KOPT-K1 (cell line): ENCODE data around the gene VPS11.
A peak's percentile ranks its signal among the peaks of the same experiment; 100 is the strongest.

Experiments used
- H3K27ac ChIP-seq: fragments of 200-600 bp; sonication (generic); 2 replicates; pipeline ENCODE4 v1.5.1; 2016; ENCODE audit warnings: antibody characterized with exemption, mild to moderate bottlenecking, low read depth, low read length; ENCODE audit not compliant: poor library complexity, severe bottlenecking
- H3K36me3 ChIP-seq: fragments of 200-600 bp; sonication (generic); 2 replicates; pipeline ENCODE4 v1.5.1; 2017; ENCODE audit warnings: antibody characterized with exemption, mild to moderate bottlenecking, low read length, moderate library complexity; ENCODE audit not compliant: insufficient read depth
- H3K9me3 ChIP-seq: fragments of 200-600 bp; sonication (generic); 2 replicates; pipeline ENCODE4 v1.5.1; 2017; ENCODE audit warnings: antibody characterized with exemption, low read length, mild to moderate bottlenecking; ENCODE audit not compliant: insufficient read depth, poor library complexity, severe bottlenecking

VPS11 gene

GRCh38 chr11:119067371-119068222, at the start of gene VPS11:
Gene VPS11 (plus strand): TSS chr11:119067818. CDS start chr11:119067824, 6 bp downstream.
- peak within 1 kb of the TSS; percentile 77 for H3K27ac ChIP-seq
- H3K9me3 ChIP-seq, result no peaks in the 10 kb centered on the region
- peaks cover 33% of the 10 kb centered on the region for H3K36me3 ChIP-seq

- H3K27ac ChIP-seq, result peak within 1 kb of the TSS; percentile 95
- peaks cover 75% of the 10 kb centered on the region for H3K36me3 ChIP-seq
- H3K9me3 ChIP-seq, result peaks cover 6% of the 10 kb centered on the region
Measured at GRCh38 chr11:119018074-119018938, 49.3 kb upstream of the VPS11 start, which contains the start of the genes RPS25 and TRAPPC4. Gene RPS25 (minus strand): TSS chr11:119018343. CDS start chr11:119018284, 59 bp downstream. Gene TRAPPC4 (plus strand): TSS chr11:119018766. CDS start chr11:119018796, 30 bp downstream.

GRCh38 chr11:119019996-119020395, 47.6 kb upstream of the VPS11 start:
- Histone ChIP-seq H3K27ac (peak overlapping the region; percentile 95), H3K36me3 (peaks cover 76% of the 10 kb centered on the region), H3K9me3 (peaks cover 6% of the 10 kb centered on the region)

GRCh38 chr11:119021631-119022030, 46.0 kb upstream of the VPS11 start:
- peaks cover 6% of the 10 kb centered on the region for H3K9me3 ChIP-seq
- peaks cover 76% of the 10 kb centered on the region for H3K36me3 ChIP-seq
- no peak overlapping the region for H3K27ac ChIP-seq

- H3K27ac ChIP-seq, result no peak overlapping the region
- H3K36me3 ChIP-seq, result peaks cover 86% of the 10 kb centered on the region
- peaks cover 5% of the 10 kb centered on the region for H3K9me3 ChIP-seq
Measured at GRCh38 chr11:119023741-119024140, 43.9 kb upstream of the VPS11 start.

GRCh38 chr11:119024430-119025098, 43.1 kb upstream of the VPS11 start:
- Histone ChIP-seq H3K36me3 (peaks cover 86% of the 10 kb centered on the region), H3K9me3 (no peaks in the 10 kb centered on the region), H3K27ac (no peak overlapping the region)

- Histone ChIP-seq H3K27ac (no peak overlapping the region), H3K9me3 (no peaks in the 10 kb centered on the region), H3K36me3 (peaks cover 81% of the 10 kb centered on the region)
Measured at GRCh38 chr11:119025099-119025473, 42.5 kb upstream of the VPS11 start.

- no peaks in the 10 kb centered on the region for H3K9me3 ChIP-seq
- H3K36me3 ChIP-seq, result peaks cover 77% of the 10 kb centered on the region
- no peak overlapping the region for H3K27ac ChIP-seq
Measured at GRCh38 chr11:119025541-119025940, 42.1 kb upstream of the VPS11 start.

- Histone ChIP-seq H3K9me3 (no peaks in the 10 kb centered on the region), H3K36me3 (peaks cover 71% of the 10 kb centered on the region), H3K27ac (no peak overlapping the region)
Measured at GRCh38 chr11:119025978-119026766, 41.4 kb upstream of the VPS11 start.

GRCh38 chr11:119026970-119027369, 40.6 kb upstream of the VPS11 start:
- Histone ChIP-seq H3K36me3 (peaks cover 63% of the 10 kb centered on the region), H3K9me3 (no peaks in the 10 kb centered on the region), H3K27ac (no peak overlapping the region)

GRCh38 chr11:119027561-119028345, 39.9 kb upstream of the VPS11 start:
- Histone ChIP-seq H3K9me3 (no peaks in the 10 kb centered on the region), H3K27ac (no peak overlapping the region), H3K36me3 (peaks cover 55% of the 10 kb centered on the region)

- H3K36me3 ChIP-seq, result peaks cover 47% of the 10 kb centered on the region
- H3K9me3 ChIP-seq, result no peaks in the 10 kb centered on the region
- H3K27ac ChIP-seq, result no peak overlapping the region
Measured at GRCh38 chr11:119028346-119029068, 39.1 kb upstream of the VPS11 start.

- no peaks in the 10 kb centered on the region for H3K9me3 ChIP-seq
- no peak overlapping the region for H3K27ac ChIP-seq
- peaks cover 42% of the 10 kb centered on the region for H3K36me3 ChIP-seq
Measured at GRCh38 chr11:119029069-119029339, 38.6 kb upstream of the VPS11 start.
